ENCODE data around the gene SDR9C7.
"Not testable (repeated sequence)": the region's sequence is repeated elsewhere in the genome, so short reads cannot be mapped to it uniquely, and the experiment has no call there.

The SDR9C7 gene

DNA sequence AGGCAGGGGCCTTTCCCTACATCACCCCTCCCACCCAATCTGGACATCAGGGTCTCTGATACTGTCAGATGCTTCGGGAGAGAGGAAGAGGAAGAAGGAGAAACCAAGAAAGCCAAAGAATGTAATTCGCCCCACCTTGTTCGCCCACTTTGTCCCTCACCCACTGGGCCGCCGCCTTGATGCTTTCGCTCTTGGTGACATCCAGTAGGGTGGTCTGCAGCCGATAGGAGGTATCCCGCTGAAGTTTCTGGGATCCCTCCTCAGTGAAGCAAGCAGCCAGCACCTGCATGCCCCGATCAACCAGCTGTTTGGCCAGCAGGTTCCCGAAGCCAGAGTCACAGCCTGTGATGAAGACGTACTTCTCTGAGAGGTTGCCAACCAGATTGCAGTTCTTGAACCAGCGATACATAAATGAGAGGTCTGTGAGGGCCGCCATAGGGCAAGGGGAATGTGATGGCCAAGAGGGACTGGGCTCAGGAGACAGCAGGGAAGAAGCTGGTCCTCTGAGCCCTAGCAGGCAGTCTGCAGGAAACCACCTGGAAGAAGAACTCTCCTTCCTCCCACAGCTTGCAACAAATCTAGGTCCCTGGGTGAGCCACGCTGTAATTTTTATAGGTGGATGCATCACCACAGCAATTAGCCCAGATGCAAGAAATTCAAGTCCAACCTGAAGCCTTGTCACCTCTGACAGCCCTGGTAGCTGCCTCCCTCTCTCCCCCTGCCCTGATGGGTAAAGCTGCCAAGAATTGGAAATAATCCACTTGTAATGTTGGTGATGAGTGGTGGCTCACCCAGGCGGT, at the start of gene SDR9C7:
Gene SDR9C7, minus strand, starts transcription at position 583 of the 800 bp plus-strand sequence. Its CDS starts 147 bp downstream, at position 436.
- no peak for DNase-seq

DNA sequence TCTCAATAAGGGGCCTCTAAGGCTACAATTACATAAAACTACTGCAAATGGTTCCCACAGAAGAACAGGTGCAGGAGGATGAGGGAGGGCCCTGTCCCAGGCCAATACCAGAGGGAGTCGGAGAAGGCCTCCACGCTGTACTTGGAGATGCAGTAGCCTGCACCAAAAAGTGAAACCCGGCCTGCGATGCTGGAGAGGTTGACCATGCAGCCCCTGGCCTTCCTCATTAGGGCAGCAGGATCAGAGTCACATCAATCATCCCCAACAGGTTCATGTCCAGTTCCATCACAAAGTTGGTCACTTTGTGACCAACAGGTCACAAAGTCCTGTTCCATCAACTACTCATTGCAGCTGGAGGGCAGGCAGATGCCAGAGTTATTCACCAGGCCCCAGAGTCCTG, 49.2 kb upstream of the SDR9C7 start:
- no peak for DNase-seq

DNA sequence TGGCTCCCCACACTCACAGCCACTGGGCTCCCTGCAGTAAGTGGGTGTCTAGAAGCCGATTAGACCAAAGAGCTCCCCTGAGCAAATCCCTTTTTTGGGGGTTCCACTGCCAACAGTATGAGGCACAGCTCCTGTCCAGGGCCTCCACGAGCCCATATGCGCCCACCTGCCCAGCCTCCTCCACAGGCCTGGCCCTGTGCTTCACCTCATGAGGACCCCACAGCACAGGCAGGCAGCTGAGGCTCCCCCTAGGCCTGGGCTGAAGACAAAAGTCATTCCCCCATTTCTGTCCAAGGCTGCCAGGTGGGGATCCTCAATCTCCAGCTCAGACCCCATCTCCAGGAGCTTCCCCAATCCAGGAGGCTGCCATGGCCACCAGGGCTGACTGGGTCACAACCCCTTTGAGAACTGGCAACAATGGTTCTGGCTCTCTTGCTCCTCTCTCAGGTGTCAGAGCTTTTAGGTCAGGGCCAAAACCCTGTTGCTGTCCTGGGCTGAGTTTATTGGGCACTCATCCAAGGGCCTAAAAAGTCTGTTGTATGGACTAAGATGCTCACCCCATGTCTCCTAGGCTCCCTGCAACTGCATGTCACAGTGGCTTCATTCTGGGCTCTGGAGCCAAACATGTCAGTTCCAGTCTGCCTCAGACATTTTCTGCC, 48.5 kb upstream of the SDR9C7 start:
- not testable (repeated sequence) for DNase-seq

DNA sequence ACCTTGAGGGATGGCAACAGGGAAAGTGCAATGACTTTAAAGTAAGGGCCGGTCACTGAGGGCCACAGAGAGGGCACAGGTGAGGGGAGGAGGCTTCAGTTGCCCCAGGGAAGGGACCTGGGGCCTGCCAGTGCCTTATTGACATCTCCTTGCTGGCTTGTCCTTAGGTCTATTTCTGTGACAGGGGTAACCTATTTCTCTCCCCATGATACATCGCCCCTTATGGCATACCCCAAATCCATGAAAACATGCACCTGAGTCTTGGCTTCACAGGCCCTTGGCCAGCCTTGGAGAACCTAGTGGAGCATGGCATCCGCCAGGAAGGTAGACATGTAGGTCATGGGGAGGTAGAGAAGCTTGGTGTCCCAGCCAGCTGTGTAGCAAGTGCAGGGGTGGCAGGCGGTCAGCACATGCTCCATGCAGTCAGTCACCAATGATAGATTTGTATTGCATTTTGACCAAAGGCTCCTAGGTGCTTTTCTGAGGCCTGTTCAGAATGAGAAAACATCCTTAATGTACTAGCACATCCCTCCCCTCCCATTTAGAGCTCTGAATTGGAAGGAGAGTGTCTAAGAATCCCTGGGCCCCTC, 46.8 kb upstream of the SDR9C7 start:
- no peak for DNase-seq

DNA sequence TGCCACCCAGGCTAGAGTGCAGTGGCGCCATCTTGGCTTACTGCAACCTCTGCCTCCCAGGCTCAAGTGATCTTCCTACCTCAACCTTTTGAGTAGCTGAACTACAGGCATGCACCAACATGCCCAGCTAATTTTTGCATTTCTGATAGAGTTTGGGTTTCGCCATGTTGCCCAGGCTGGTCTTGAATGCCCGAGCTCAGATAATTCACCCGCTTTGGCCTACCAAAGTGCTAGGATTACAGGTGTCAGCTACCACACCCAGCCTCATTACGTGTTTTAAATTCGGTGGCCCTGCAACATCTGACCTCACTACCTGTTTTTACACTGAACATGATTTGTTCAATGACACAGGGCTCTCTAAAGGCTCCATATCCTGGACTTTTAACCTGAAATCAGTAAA, 46.1 kb upstream of the SDR9C7 start:
- DNase-seq = no peak

DNA sequence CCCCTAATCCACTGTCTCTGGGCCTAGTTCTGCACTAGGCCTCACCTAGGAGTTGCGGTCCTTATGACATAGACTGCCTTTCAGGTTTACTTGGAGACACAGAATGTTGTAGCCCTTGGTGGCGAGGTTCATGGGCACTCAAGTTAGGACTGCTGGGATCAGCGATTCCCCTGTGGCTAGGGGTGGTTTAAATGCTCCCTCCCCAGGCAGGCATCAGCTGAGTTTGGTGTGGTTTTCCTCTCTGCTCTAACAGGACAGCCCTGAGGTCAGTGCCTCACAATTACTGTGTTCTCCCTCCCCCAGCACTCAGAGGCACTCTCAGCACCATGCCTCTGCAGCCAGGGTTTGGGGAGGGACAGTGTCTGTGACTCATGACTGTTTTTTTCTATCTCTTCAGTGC, 45.4 kb upstream of the SDR9C7 start:
- DNase-seq = no peak

DNA sequence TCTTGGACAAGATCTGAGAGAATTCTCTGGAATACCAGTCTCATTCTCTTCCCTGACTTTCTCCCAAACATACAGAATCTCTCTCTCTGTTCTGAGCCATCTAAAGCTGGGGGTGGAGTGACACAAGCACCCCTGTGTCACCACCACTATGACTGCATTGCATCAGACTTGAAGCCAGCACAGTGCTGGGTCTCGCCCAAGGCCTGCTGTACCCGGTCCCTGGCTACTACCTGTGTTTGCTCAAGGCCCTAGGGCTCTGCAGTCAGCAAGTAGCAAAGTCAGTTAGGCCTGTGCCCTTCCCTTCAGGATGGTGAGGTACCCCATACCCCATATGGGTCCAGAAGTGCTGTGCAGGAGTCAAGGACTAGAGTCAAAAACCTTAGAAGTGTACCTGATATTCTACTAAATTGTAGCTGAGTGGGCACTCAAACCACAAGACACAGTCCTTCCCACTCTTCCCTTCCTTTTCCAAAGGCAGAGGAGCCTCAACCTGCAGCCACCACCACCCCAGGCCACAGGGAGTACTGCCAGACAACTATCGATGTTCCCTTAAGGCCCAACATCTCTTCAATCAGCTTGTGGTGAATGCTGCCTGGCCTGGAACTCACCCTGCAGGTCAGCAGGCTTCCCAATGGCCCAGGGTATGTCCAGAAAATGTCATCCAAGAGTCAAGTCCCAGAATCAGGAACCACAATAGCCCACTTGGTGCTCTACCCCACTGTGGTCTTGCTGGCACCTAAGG, 44.4 kb upstream of the SDR9C7 start:
- DNase-seq = no peak

DNA sequence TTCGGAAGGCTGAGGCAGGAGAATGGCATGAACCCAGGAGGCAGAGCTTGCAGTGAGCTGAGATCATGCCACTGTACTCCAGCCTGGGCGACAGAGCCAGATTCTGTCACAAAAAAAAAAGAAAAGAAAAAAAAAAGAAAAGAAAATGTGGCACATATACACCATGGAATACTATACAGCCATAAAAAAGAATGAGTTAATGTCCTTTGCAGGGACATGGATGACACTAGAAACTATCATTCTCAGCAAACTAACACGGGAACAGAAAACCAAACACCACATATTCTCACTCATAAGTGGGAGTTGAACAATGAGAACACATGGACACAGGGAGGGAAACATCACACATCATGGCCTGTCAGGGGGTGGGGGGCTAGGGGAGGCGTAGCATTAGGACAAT, 43.2 kb upstream of the SDR9C7 start:
- not testable (repeated sequence) for DNase-seq

DNA sequence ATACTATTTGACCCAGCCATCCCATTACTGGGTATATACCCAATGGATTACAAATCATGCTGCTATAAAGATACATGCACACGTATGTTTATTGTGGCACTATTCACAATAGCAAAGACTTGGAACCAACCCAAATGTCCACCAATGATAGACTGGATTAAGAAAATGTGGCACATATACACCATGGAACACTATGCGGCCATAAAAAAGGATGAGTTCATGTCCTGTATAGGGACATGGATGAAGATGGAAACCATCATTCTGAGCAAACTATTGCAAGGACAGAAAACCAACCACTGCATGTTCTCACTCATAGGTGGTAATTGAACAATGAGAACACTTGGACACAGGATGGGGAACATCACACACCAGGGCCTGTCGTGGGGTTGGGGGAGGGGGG, 40.0 kb upstream of the SDR9C7 start:
- DNase-seq = not testable (repeated sequence)

DNA sequence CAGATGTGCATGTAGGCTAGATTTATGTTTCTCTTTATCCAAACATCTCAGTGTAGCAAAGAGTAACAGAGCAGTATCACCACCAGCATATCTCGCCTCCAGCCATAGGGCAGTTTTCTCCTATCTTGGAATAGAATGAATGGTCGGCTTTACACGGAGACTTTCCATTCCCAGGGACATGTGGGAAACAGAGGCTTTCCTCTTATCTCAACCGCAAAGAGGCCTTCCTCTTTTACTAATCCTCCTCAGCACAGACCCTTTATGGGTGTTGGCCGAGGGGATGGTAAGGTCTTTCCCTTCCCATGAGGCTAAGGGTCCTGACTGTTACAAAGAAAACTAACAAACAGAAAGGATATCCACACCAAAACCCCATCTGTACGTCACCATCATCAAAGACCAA, 34.7 kb upstream of the SDR9C7 start:
- DNase-seq = not testable (repeated sequence)

DNA sequence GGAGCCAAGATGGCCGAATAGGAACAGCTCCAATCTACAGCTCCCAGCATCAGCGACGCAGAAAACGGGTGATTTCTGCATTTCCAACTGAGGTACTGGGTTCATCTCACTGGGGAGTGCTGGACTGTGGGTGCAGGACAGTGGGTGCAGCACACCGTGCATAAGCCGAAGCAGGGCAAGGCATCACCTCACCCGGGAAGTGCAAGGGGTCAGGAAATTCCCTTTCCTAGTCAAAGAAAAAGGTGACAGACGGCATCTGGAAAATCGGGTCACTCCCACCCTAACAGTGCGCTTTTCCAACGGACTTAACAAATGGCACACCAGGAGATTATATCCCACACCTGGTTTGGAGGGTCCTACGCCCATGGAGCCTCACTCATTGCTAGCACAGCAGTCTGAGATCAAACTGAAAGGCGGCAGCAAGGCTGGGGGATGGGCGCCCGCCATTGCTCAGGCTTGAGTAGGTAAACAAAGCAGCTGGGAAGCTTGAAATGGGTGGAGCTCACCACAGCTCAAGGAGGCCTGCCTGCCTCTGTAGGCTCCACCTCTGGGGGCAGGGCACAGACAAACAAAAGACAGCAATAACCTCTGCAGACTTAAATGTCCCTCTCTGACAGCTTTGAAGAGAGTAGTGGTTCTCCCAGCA, 31.9 kb upstream of the SDR9C7 start:
- not testable (repeated sequence) for DNase-seq

DNA sequence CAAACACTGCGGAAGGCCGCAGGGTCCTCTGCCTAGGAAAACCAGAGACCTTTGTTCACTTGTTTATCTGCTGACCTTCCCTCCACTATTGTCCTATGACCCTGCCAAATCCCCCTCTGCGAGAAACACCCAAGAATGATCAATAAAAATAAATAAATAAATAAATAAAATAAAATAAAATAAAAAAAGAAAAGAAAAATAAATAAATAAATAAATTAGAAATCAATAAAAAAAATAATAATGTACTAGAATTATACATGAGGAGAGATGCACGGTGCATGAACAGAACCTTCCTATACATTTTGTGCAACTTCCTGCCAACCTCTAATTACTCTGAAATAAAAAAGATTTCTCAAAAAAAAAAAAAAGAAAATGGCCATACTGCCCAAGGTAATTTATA, 30.9 kb upstream of the SDR9C7 start:
- DNase-seq = not testable (repeated sequence)

DNA sequence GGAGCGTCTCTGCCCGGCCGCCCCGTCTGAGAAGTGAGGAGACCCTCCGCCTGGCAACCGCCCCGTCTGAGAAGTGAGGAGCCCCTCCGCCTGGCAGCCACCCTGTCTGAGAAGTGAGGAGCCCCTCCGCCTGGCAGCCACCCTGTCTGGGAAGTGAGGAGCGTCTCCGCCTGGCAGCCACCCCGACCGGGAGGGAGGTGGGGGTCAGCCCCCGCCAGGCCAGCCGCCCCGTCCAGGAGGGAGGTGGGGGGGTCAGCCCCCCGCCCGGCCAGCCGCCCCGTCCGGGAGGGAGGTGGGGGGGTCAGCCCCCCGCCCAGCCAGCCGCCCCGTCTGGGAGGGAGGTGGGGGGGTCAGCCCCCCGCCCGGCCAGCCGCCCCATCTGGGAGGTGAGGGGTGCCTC, 29.3 kb upstream of the SDR9C7 start:
- not testable (repeated sequence) for DNase-seq

DNA sequence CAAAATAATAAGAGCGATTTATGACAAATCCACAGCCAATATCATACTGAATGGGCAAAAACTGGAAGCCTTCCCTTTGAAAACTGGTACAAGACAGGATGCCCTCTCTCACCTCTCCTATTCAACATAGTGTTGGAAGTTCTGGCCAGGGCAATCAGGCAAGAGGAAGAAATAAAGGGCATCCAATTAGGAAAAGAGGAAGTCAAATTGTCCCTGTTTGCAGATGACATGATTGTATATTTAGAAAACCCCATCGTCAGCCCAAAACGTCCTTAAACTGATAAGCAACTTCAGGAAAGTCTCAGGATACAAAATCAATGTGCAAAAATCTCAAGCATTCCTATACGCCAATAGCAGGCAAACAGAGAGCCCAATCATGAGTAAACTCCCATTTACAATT, 28.0 kb upstream of the SDR9C7 start:
- not testable (repeated sequence) for DNase-seq

DNA sequence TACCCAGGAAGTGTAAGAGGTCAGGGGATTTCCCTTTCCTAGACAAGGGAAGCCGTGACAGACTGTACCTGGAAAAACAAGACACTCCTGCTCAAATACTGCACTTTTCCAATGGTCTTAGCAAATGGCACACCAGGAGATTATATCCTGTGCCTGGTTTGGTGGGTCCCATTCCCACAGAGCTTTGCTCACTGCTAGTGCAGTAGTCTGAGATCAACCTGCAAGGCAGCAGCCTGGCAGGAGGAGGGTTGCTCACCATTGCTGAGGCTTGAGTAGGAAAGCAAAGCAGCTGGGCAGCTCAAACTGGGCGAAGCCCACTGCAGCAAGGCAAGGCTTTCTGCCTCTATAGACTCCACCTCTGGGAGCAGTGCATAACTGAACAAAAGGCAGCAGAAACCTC, 24.2 kb upstream of the SDR9C7 start:
- no peak for DNase-seq

DNA sequence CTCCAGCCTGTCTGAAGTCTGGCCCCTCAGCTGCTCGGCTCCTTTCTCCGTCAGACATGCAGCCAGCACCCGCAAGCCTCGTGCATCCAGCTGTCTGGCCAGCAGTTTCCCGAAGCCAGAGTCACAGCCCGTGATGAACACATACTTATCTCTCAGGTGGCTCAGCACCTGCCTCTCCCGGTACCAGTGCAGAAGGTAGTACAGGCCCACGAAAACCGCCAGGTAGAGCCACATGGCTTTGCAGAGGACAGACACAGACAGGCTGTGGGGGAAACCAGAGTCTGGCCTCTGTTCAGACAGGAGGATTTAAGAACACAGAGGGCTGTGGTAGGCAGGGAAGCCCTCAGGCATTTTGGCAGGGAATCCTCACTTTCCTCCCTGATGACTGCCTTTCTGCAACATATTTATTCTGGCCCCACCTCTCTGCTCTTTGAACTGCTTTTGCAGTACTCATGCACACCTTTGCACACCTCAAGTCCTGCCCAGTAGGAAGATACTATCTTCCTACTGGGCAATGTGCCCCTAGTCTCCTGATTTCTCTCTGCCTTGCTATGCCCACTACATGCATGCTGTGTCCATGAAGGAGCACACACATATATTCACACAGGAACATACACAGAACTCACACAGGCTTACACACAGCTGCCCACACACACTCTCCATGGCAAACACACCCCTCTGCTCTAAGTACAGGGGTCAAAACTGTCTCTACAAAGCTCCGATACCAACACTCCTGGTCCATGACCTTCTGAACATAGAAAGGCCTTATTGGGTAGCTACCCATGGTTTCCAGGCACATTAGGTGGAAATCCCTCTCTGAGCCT, 23.2 kb upstream of the SDR9C7 start, which contains the start of gene RDH16:
Gene RDH16, minus strand, starts transcription at position 380 of the 824 bp plus-strand sequence. Its CDS starts 146 bp downstream, at position 234.
- DNase-seq = no peak

DNA sequence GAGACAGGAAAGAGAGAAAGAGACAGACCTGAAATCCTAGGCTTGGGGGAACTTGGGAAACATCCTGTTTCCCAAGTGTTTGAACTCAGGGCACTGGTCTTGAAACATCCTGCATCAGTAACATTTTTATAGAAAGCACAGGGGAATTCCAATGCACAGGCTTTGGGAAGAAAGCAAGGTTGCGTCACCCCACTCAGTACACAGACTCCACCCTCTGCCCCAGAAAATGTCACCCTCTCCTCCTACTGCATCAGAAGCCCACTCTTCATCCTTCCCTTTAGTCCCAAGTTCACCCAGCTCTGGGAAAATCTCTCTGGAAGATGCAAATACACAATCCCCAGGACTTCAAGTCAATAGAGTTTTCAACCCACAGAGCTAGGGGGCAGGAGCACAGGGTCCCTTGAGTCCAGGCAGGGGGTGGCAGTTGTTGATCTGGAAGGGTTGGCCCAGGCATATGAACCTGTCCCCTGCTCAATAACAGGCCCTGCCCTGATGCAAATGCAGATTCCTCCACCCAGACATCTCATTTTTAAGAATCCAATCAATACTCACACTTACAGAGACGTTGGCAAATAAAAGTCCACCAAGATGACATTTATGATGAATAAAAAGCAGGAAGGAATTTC, 21.5 kb upstream of the SDR9C7 start:
- DNase-seq = no peak

DNA sequence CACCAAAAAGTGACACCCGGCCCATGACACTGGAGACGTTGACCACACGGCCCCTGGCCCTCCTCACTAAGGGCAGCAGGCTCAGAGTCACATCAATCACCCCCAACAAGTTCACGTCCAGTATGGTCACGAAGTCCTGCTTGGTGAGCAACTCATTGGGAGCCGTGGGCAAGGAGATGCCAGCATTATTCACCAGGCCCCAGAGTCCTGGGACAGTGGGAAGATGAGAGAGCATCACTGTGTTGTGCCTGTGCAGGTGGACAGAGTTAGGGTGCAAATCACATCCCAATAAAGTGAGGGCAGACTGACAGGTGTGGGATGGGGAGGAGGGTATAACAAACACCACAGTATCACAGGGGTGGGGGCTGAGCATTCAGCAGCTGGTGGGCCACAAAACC, 20.7 kb upstream of the SDR9C7 start:
- DNase-seq = no peak

DNA sequence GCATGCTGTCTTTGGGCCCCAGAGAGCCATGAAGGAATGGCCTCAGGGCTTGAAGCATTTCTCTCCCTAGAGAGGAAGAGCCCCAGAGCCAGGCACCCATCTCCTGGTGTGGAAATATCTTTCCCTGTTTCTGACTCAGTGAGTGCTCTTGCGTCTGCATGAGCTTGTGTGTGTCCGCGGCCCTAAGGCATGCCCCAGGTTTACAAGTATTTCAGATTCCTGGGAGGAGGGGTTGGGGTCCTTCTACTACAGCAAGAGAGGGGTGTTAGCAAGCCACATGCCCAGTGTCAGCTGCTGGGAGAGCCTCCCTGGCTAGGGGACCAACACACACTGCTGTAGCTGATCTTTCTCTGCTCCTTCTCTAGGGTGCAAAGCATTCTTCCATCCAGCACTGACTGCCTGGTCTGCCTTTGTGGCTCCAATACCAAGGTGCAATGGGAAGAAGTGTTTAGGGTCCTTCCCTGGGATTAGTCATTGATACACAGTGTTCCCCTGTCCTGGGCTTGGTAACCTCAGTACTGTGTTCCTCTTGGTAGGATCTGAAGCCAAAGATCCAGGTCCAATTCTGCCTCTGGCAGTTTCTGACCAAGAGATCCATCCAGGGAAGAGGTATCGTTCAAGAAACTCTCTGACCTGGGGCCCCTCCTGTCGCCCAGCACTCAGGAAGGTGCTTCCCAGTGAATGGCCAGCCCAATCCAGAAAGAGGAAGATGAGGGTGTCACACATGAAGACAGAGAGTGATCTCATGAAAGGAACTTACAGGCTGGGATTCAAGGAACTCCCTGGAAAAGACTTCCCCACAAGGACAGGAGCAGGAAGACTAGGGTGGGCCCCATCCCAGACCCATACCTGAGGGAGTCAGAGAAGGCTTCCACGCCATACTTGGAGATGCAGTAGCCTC, 20.1 kb upstream of the SDR9C7 start:
- DNase-seq = no peak

DNA sequence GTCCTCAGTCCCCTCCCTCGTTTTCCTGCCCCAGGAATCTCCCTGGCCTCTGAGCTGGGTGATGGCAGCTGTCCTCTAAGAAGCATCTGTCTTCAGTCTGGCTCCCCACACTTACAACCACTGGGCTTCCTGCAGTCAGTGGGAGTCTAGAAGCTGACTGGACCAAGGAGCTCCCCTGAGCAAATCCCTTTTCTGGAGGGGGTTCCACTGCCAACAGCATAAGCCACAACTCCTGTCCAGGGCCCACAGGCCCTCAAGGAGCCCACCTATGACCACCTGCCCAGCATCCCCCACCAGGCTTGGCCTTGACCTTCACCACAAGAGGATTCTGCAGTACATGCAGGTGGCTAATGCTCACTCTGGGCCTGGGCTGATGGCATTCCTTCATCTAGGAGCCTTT, 19.1 kb upstream of the SDR9C7 start:
- no peak for DNase-seq

Measured in cortex of kidney (tissue), 1 donor.